GM19239 (cell line): ENCODE results near the gene MANF.
A peak's percentile ranks its signal among the peaks of the same experiment; 100 is the strongest.
"Not testable (repeated sequence)": the region's sequence is repeated elsewhere in the genome, so short reads cannot be mapped to it uniquely, and the experiment has no call there.

Experiments
- DNase-seq: peaks from one replicate; pipeline ENCODE4 v3.0.0; 2011; ENCODE audit warnings: low spot score; ENCODE audit not compliant: insufficient read length
- FAIRE-seq: peaks from 2 replicates; lab custom pipeline; 2011; peaks lifted over from hg19 to GRCh38; lab: Jason Lieb, UNC

Gene MANF

DNA sequence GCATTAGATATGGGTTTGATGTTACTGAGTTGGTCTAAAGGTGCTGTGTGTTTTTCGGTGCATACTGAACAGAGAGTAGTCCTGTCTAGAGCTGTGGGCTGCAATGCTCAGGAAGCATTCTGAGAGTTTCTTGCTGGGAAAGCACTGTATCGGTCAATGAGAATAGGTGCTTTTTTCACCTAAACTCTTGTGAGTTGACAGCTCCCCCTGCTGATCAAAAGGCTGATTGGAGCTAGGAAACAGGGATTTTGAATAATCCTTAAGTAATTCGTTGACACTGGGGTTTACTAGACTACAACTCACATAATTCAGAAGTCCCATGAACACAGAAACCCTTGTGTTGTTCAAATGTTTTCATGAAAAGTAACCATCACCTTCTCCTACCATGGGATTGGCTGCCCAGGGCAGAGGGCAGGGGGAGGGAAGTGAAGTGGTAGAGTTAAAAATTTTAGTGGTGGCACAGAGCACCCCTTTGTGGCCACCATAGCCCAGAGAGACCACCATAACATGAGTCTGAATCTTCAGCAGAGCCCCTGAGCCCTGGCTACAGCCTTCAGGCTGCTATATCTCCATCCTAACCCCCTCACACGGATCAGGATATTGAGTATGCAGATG is 13.0 kb upstream of the MANF start:
- DNase-seq (peak; percentile 36), FAIRE-seq (peak; percentile 93)

- DNase-seq (no peak), FAIRE-seq (no peak)
Observed at GRCh38 chr3:51373658-51374421, 11.3 kb upstream of the MANF start.

DNA sequence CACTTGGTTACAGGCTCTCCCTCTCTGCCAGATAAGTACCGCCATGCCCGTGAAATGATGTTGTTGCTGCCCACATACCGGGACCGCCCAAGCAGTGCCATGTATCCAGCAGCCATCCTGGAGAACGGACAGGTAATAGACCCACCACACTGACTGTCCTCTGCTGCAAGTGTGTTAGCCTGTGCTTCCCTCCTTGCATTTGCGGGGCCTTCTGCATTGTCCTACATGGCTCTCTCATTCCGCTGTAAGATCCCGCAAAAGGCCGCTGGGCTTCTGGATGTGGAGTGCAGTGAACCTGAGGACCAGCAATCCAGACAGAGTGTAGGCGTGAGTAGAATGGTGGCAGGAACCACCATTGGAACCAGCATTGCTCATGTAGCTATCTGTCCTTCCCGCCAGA is 10.6 kb upstream of the MANF start:
- FAIRE-seq (no peak), DNase-seq (no peak)

DNA sequence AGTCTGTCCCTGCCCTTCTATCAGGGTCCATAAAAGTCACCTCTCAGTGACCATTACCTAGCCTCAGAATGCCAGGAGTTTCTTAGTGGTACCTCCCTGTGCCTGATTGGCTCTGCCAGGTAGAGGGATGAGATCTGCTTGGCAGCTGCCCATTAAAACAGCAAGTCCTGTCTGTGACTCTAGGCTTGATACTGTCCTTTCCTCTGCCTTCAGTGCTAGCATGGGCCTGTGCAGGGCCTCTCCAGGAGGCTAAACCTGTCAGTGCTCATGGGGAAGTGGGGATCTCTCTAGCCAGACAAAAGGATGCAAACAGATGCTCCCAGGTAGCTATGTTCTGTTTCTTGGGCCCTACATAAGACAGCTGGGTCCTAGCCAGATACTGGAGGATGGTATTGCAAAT is 10.0 kb upstream of the MANF start:
- DNase-seq (no peak), FAIRE-seq (no peak)

GRCh38 chr3:51375571-51375970 is 9.5 kb upstream of the MANF start:
- DNase-seq: no peak
- FAIRE-seq: no peak

GRCh38 chr3:51378065-51378464 is 7.0 kb upstream of the MANF start:
- DNase-seq: no peak
- no peak for FAIRE-seq

- FAIRE-seq: no peak
- no peak for DNase-seq
Observed at GRCh38 chr3:51378726-51379125, 6.4 kb upstream of the MANF start.

DNA sequence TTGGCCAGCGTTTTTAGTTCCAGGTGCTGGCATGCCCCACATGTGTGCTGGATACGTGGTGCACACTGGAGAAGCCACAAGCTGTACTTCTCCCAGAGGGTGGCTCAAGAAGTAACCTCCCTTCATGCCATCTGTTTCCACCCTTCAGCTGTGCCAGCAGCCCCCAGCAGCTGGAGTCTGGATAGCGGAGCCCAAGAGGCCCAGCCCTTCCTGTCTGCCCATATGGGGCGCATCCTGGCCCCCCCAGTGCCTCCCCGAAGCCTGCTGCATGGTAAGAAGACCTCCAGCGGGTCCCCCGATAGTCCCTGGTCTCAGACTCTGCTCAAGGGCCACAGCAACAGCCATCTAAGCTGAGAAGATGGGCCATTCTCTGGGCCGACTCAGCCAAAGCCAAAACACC is 5.8 kb upstream of the MANF start:
- DNase-seq: no peak
- no peak for FAIRE-seq

DNA sequence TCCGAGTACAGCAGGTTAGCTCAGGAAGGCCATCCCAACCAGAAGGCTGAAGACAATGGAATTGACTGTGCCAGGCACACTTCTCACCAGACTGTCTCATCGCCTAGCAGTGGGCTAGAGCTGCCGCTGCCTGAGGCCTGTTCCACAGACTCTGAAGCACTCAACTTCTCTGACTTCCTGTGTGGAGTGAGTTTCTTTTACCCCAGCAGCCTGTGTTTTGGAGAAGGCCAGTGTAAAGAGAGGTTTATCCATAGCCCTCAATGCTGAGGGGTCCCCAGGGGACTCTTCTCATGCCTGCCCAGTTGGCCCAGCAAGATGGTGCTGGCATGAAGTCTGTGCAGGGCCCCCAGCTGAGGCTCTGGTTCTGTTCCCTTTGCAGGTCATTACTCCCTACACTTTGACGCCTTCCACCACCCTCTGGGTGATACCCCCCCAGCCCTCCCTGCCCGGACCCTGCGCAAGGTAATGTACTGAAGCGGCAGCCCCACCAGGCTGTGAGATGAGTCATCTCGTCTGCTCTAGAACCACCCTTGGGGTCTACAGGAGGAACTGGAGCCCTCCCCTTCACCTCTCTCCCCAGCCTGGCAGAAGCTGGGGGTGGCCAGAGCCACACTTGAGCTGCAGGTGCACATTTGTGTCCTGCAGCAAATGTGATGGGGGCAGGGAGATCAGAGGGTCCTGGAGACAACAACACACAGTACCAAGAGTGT is 5.2 kb upstream of the MANF start:
- no peak for FAIRE-seq
- no peak for DNase-seq

DNA sequence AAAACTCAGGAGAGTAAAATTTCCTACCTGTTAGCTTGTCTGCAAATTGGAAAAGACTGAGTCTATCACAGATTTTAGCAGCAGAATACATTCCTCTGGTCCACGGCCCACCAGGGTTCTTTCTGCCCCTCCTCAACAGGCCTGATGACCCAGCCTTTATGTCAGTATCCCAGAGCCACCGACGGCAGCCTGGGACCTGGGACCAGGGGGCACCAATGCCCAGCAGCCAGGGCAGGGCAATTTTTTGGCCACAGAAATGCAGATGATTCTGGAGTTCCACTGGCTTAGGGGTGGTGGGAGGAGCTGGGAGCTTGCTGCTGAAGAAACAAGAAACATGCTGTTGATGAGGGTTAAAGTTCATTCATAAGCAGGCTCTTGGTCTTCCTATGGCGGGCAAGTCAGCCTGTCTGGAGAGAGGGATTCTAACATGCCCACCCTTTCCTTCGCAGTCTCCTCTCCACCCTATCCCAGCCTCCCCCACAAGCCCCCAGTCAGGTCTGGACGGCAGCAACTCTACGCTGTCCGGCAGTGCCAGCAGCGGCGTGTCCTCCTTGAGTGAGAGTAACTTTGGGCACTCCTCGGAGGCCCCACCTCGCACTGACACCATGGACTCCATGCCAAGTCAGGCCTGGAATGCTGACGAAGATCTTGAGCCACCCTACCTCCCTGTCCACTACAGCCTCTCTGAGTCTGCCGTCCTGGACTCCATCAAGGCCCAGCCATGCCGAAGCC is 4.3 kb upstream of the MANF start:
- FAIRE-seq (no peak), DNase-seq (no peak)

DNA sequence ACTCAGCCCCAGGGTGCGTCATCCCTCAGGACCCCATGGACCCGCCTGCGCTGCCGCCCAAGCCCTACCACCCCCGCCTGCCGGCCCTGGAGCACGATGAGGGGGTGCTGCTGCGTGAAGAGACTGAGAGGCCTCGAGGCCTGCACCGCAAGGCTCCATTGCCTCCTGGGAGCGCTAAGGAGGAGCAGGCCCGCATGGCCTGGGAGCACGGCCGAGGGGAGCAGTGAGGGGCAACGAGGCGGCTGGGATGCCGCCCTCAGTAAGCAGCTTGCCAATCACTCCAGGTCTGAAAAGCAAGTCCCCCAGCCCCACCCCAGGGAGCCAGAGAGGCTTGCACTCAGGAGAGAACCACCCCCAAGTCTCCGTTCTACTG is 3.8 kb upstream of the MANF start:
- FAIRE-seq: no peak
- DNase-seq: no peak

DNA sequence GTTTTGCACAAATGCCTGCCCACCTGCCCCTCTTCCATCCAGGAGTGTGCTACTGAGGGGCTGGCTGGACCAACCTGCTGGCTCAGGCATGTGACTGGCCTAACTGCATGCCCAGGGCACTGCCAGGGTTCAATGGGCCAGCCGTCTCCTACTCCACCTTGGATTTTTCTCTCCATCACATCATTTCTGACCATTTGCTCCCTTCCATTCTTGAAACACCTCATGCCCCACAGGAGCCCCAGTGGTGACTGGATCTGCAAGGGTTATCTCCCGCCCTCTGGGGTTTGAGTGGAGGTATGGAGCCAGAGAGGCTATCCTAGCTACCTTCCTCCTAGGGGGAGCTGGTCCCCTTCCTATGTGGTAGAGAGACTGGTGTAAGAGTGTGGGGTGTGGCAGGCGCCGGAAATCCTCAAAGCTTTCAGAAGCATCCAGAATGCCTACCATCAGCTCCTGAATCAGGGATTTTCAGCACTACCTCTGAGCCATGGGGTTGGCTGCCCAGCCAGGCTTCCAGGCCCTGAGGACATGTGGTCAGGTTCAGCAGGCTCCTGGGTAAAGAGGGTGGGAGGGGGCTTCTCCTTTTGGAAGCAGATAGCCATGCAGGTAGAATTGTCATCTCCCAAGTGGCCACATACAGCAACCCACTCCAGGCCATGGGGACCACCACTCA is 2.9 kb upstream of the MANF start:
- DNase-seq (no peak), FAIRE-seq (no peak)

GRCh38 chr3:51382947-51383578 is 2.0 kb upstream of the MANF start:
- DNase-seq: no peak
- FAIRE-seq: no peak

DNA sequence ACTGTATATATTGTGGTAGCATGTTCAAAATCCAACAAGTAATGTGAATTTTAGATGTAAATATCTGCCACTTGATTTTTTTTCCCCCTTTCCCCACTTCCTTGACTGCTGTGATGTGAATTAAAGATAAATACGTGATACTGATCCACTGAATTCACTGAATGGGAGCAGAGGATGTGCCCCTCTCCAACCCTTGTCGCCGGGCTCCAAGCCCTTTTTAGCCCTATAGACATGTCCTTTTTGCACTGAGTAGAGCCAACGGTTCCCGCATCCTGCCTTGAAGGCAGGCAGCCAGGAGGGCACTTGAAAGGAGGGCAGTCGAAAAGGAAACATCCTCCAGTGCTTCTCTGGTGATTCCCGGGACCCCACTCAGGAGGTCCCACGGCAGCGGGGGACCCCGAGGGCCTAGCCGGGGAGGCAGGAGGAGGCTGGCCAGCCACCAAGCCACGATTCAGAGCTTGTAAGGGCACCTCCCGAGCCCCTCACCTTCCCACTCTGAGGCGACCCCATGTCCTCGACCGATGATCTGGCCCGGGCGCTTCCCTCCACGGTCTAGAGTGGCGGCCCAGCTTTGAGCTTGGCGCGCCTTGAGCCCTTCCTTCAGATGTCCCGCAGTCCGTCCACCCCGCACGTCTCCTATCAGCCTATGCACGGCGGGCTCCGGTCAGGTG is 901 bp upstream of the MANF start:
- DNase-seq: peak; percentile 25
- peak; percentile 84 for FAIRE-seq

- no peak for DNase-seq
- no peak for FAIRE-seq
Observed at GRCh38 chr3:51385621-51386091, 565 bp downstream of the MANF start.

DNA sequence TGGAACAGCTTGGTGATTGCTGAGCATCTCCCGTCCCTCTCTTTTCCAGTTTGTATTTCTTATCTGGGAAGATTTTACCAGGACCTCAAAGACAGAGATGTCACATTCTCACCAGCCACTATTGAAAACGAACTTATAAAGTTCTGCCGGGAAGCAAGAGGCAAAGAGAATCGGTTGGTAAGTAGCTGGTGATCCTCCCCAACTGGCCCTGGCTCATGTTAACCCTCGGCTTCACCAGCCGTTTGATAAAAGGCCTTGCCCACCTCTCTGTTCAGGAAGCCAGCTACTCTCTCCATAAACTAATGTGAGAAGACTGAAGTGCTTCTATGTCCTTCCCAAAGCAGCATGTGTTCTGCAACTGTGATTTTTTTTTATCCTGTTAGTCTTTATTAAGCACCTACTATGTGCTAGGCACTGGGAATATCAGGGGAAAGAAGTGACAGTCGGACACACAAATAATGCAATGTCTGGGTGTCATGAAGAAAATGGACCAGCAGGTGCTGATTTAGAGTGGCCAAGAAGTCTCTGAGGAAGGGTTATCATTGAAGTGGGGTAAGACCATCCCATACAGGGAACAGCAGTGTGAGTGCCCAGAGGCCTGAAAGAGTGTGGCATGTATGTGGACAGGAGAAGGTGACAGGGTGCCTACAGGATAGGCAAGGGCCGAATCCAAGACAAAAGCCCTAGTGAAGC is 1.2 kb downstream of the MANF start:
- DNase-seq: no peak

DNA sequence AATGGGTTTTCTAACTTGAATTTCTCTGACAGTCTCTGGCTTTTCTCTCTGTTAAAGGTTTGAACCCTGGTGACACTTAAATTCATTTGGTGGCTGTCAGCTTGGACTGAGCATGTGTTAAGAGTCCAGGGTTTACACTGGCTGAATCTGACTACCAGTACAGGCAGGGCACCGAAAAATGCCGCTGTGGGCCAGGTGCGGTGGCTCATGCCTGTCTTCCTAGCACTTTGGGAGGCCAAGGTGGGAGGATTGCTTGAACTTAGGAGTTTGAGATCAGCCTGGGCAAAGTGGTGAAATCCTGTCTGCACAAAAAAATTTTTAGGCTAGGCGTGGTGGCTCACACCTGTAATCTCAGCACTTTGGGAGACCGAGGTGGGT is 1.8 kb downstream of the MANF start:
- DNase-seq (no peak), FAIRE-seq (no peak)

More for the DNA sequence above, 1.2 kb downstream of the MANF start:
- no peak for FAIRE-seq

GRCh38 chr3:51387281-51387680 is 2.2 kb downstream of the MANF start:
- FAIRE-seq, DNase-seq: not testable (repeated sequence)
